Measurements from ENCODE around the gene HOXA7.

The HOXA7 gene

DNA sequence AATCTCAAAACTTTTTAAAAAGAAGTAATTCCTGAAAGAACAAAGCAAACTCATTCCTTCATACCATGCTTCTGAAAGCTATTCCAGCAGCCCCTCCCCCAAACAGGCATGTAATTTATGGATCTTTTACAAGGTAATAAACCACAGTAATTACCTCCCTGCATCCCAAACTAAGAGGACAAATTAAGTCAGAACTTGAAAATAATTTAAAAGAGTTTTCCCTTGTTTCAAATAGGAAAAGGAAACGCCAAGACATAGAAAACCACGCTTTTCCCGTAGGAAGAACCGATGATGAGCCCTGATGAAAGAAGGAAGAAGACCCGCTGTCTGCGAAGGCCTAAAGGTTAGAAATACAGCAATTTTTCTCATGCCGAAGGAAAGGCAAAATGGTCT lies 34.8 kb downstream of the HOXA7 start:
- H3K79me2 ChIP-seq (ENCODE audit: control insufficient read depth, low read length): no peaks in the 10 kb centered on the region
- H3K4me1 ChIP-seq (ENCODE audit: control insufficient read depth, low read length): no peaks in the 10 kb centered on the region
- H4K20me1 ChIP-seq (ENCODE audit: control insufficient read depth, insufficient read depth, low read depth, low read length): no peaks in the 10 kb centered on the region
- no peaks in the 10 kb centered on the region for H3K36me3 ChIP-seq (ENCODE audit: control insufficient read depth, low read length)
- no peak overlapping the region for H3K4me2 ChIP-seq (ENCODE audit: low read length)
- TF ChIP-seq CTCF (IDR thresholded peaks at IDR 0.05; ENCODE audit: low read depth, low read length, poor library complexity, severe bottlenecking) (no peak), EZH2phosphoT487 (IDR thresholded peaks at IDR 0.05; ENCODE audit: borderline replicate concordance, low read length) (no peak)
- H3K9me3 ChIP-seq (ENCODE audit: control insufficient read depth, insufficient read depth, low read length): no peaks in the 10 kb centered on the region
- H3K9me2 ChIP-seq (replicated peaks; ENCODE audit: control insufficient read depth, low read length): no peaks in the 10 kb centered on the region
- H3K27ac ChIP-seq (ENCODE audit: low read depth, low read length): no peak overlapping the region
- no peaks in the 10 kb centered on the region for H3F3A ChIP-seq (ENCODE audit: control insufficient read depth, insufficient read depth)
- H3K4me3 ChIP-seq (ENCODE audit: low read length): no peak overlapping the region
- peaks cover 13% of the 10 kb centered on the region for H3K27me3 ChIP-seq (ENCODE audit: control insufficient read depth, low read length)

GRCh38 chr7:27119412-27119911 lies 37.0 kb downstream of the HOXA7 start:
- H3K4me2 ChIP-seq (ENCODE audit: low read length): no peak overlapping the region
- no peak overlapping the region for H3K4me3 ChIP-seq (ENCODE audit: low read length)
- no peaks in the 10 kb centered on the region for H3K9me2 ChIP-seq (replicated peaks; ENCODE audit: control insufficient read depth, low read length)
- no peaks in the 10 kb centered on the region for H3K36me3 ChIP-seq (ENCODE audit: control insufficient read depth, low read length)
- no peaks in the 10 kb centered on the region for H3K79me2 ChIP-seq (ENCODE audit: control insufficient read depth, low read length)
- H3K9me3 ChIP-seq (ENCODE audit: control insufficient read depth, insufficient read depth, low read length): no peaks in the 10 kb centered on the region
- no peak overlapping the region for H3K27ac ChIP-seq (ENCODE audit: low read depth, low read length)
- TF ChIP-seq CTCF (IDR thresholded peaks at IDR 0.05; ENCODE audit: low read depth, low read length, poor library complexity, severe bottlenecking) (no peak), EZH2phosphoT487 (IDR thresholded peaks at IDR 0.05; ENCODE audit: borderline replicate concordance, low read length) (no peak)
- H3K4me1 ChIP-seq (ENCODE audit: control insufficient read depth, low read length): no peaks in the 10 kb centered on the region
- H4K20me1 ChIP-seq (ENCODE audit: control insufficient read depth, insufficient read depth, low read depth, low read length): no peaks in the 10 kb centered on the region
- no peaks in the 10 kb centered on the region for H3F3A ChIP-seq (ENCODE audit: control insufficient read depth, insufficient read depth)
- no peaks in the 10 kb centered on the region for H3K27me3 ChIP-seq (ENCODE audit: control insufficient read depth, low read length)

DNA sequence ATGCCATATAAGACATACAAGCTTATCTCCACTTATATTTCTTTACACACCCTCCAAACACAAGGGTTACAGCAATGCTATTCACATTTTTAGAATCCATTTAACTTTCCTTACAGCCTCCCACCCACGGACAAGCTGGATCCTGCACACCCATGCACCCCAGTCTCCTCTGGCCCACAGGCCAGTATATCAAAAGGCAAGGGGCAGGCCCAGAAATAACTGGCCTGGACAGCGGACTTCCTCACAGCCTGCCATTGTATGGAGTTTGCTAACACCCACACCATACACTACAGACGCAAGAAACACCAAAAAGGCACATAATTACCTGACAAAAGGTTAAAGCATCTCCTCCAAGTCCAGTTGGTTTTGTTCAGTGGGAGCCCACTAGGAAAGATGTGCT lies 37.9 kb downstream of the HOXA7 start:
- Histone ChIP-seq H3K79me2 (ENCODE audit: control insufficient read depth, low read length) (no peaks in the 10 kb centered on the region), H3K4me3 (ENCODE audit: low read length) (no peak overlapping the region), H3K27ac (ENCODE audit: low read depth, low read length) (no peak overlapping the region), H3K9me3 (ENCODE audit: control insufficient read depth, insufficient read depth, low read length) (no peaks in the 10 kb centered on the region), H3K36me3 (ENCODE audit: control insufficient read depth, low read length) (no peaks in the 10 kb centered on the region), H4K20me1 (ENCODE audit: control insufficient read depth, insufficient read depth, low read depth, low read length) (no peaks in the 10 kb centered on the region), H3F3A (ENCODE audit: control insufficient read depth, insufficient read depth) (no peaks in the 10 kb centered on the region), H3K27me3 (ENCODE audit: control insufficient read depth, low read length) (no peaks in the 10 kb centered on the region), H3K4me2 (ENCODE audit: low read length) (no peak overlapping the region), H3K9me2 (replicated peaks; ENCODE audit: control insufficient read depth, low read length) (no peaks in the 10 kb centered on the region), H3K4me1 (ENCODE audit: control insufficient read depth, low read length) (no peaks in the 10 kb centered on the region)
- no peak for TF ChIP-seq EZH2phosphoT487 (IDR thresholded peaks at IDR 0.05; ENCODE audit: borderline replicate concordance, low read length)
- no peak for TF ChIP-seq CTCF (IDR thresholded peaks at IDR 0.05; ENCODE audit: low read depth, low read length, poor library complexity, severe bottlenecking)
